Measurements from ENCODE around the gene RFLNA. TPM values are rescaled to one million over a fixed set of nuclear protein-coding genes. Genes with fewer than 3 reads are reported as not detected.

The RFLNA gene
- total RNA-seq, 1 experiment from 2014 or later: 10.6 TPM

GRCh38 chr12:124332058-124332672, 37.3 kb downstream of the RFLNA start:
- no peak overlapping the region for H3K9ac ChIP-seq (ENCODE audit: extremely low read depth, insufficient read length, low read length)
- no peak overlapping the region for H2BK12ac ChIP-seq (ENCODE audit: insufficient read length, low read depth, low read length)
- Mint-ChIP-seq H3K27me3 (ENCODE audit: low read depth) (peaks cover 2% of the 10 kb centered on the region; the same call in 1 of the 2 replicates), H3K36me3 (ENCODE audit: insufficient read depth in 1 of 3, low read depth in 3 of 3) (peaks cover 19 to 71% (median 58%) of the 10 kb centered on the region in 3 experiments), H3K4me3 (no peak overlapping the region), H3K9me3 (no peaks in the 10 kb centered on the region), H3K27ac (no peak overlapping the region), H3K4me1 (peaks cover 5 to 15% of the 10 kb centered on the region in 2 experiments; a peak in 2 of 4 replicates)
- no peaks in the 10 kb centered on the region for H3K9me3 ChIP-seq (ENCODE audit: control insufficient read depth, low read depth, low read length)
- no peak overlapping the region for H3K4me2 ChIP-seq (ENCODE audit: insufficient read depth, insufficient read length, low read length)
- H4K8ac ChIP-seq (replicated peaks; ENCODE audit: insufficient read length, low read depth, low read length): no peak overlapping the region
- no peak overlapping the region for H2BK15ac ChIP-seq (ENCODE audit: low read depth, low read length)
- H3K79me2 ChIP-seq (ENCODE audit: insufficient read depth, low read length): no peaks in the 10 kb centered on the region
- H2AFZ ChIP-seq (ENCODE audit: low read length): no peak overlapping the region
- no peak overlapping the region for H3K56ac ChIP-seq (ENCODE audit: insufficient read length, low read depth, low read length)
- H3K27me3 ChIP-seq (ENCODE audit: insufficient read depth, low read length): no peaks in the 10 kb centered on the region
- no peaks in the 10 kb centered on the region for H4K20me1 ChIP-seq (ENCODE audit: control insufficient read depth, insufficient read depth, insufficient read length)
- no peaks in the 10 kb centered on the region for H3K79me1 ChIP-seq (ENCODE audit: insufficient read depth, low read depth, low read length, poor library complexity, severe bottlenecking)
- no peak overlapping the region for H3K23ac ChIP-seq (ENCODE audit: insufficient read length, low read depth, low read length)
- no peak overlapping the region for H2BK120ac ChIP-seq (ENCODE audit: low read depth, low read length, poor library complexity, severe bottlenecking)
- H3K27ac ChIP-seq (ENCODE audit: insufficient read length, low read depth, low read length): no peak overlapping the region
- H2AK5ac ChIP-seq (ENCODE audit: insufficient read length, low read length): no peak overlapping the region
- H3T11ph ChIP-seq (ENCODE audit: low read length): no peak overlapping the region
- no peak overlapping the region for H4K5ac ChIP-seq (ENCODE audit: insufficient read length, low read depth, low read length)
- H3K23me2 ChIP-seq (ENCODE audit: insufficient read length, low read depth, low read length, poor library complexity, severe bottlenecking): no peaks in the 10 kb centered on the region
- H3K4ac ChIP-seq (ENCODE audit: low read depth, low read length): no peak overlapping the region
- TF ChIP-seq CTCF (conservative IDR thresholded peaks at IDR 0.05): peak; percentile 63
- DNase-seq: peak; percentile 61
- H2BK20ac ChIP-seq (ENCODE audit: low read depth, low read length, poor library complexity, severe bottlenecking): no peak overlapping the region
- no peaks in the 10 kb centered on the region for H3K4me1 ChIP-seq (ENCODE audit: insufficient read depth, low read length)
- H3K18ac ChIP-seq (ENCODE audit: insufficient read length, low read depth, low read length): no peak overlapping the region
- no peak overlapping the region for H3K14ac ChIP-seq (ENCODE audit: insufficient read depth, low read length)
- H2BK5ac ChIP-seq (ENCODE audit: insufficient read length, low read length): no peak overlapping the region
- WGBS (ENCODE audit: extremely low coverage, insufficient read length, low lambda C conversion rate): no CpG with 5 or more reads among the region's 15 CpGs
- no peak overlapping the region for H4K91ac ChIP-seq (ENCODE audit: insufficient read length, low read depth, low read length)
